ENCODE results near the gene SNED1.

The SNED1 gene

GRCh38 chr2:241129086-241129871 is 130.9 kb downstream of the SNED1 start:
- DNase-seq (ENCODE audit: low read depth): no peak

- no peak for DNase-seq (ENCODE audit: low read depth)
Measured at GRCh38 chr2:241130316-241130715, 131.9 kb downstream of the SNED1 start.

GRCh38 chr2:241131531-241131930 is 133.1 kb downstream of the SNED1 start:
- no peak for DNase-seq (ENCODE audit: low read depth)

- DNase-seq (ENCODE audit: low read depth): no peak
Measured at GRCh38 chr2:241132538-241133435, 134.4 kb downstream of the SNED1 start.

- DNase-seq (ENCODE audit: low read depth): no peak
Measured at GRCh38 chr2:241133436-241133820, 135.0 kb downstream of the SNED1 start.

GRCh38 chr2:241134711-241135110 is 136.3 kb downstream of the SNED1 start:
- no peak for DNase-seq (ENCODE audit: low read depth)

- DNase-seq (ENCODE audit: low read depth): no peak
Measured at GRCh38 chr2:241135737-241136136, 137.3 kb downstream of the SNED1 start.

GRCh38 chr2:241136191-241136590 is 137.8 kb downstream of the SNED1 start:
- DNase-seq (ENCODE audit: low read depth): no peak

- no peak for DNase-seq (ENCODE audit: low read depth)
Measured at GRCh38 chr2:241136661-241137260, 138.3 kb downstream of the SNED1 start.

- DNase-seq (ENCODE audit: low read depth): no peak
Measured at GRCh38 chr2:241137276-241138190, 139.1 kb downstream of the SNED1 start.

GRCh38 chr2:241138471-241138870 is 140.1 kb downstream of the SNED1 start:
- DNase-seq (ENCODE audit: low read depth): no peak

- no peak for DNase-seq (ENCODE audit: low read depth)
Measured at GRCh38 chr2:241139531-241140444, 141.4 kb downstream of the SNED1 start.

- DNase-seq (ENCODE audit: low read depth): no peak
Measured at GRCh38 chr2:241140445-241140840, 142.0 kb downstream of the SNED1 start.

GRCh38 chr2:241141214-241141770 is 142.9 kb downstream of the SNED1 start:
- DNase-seq (ENCODE audit: low read depth): no peak

GRCh38 chr2:241142063-241142462 is 143.6 kb downstream of the SNED1 start:
- DNase-seq (ENCODE audit: low read depth): no peak

- no peak for DNase-seq (ENCODE audit: low read depth)
Measured at GRCh38 chr2:241142593-241142992, 144.2 kb downstream of the SNED1 start.
